K562 (cell line): Measurements from ENCODE around the gene CEP78.

Source experiments
- BCL6 ChIP-seq: fragments of 250-450 bp; sonication (Bioruptor Pico); IDR thresholded peaks from 2 replicates; pipeline ENCODE4 v1.4.0; 2020
- CTCF ChIP-seq, 3 experiments: IDR thresholded peaks in 2 of 3; conservative IDR thresholded peaks in 1 of 3; 2 replicates each; pipeline ENCODE4 v1.5.1; 2011 to 2012; ENCODE audit warnings: low read length in 3 of 3, mild to moderate bottlenecking in 3 of 3, control low read depth in 2 of 3, improper control_type of control experiment in 1 of 3, inconsistent platforms in 1 of 3, low read depth in 1 of 3, mixed read lengths in 1 of 3, moderate library complexity in 1 of 3; ENCODE audit not compliant: insufficient read depth in 2 of 3
- FOXA1 ChIP-seq: fragments of 450-650 bp; IDR thresholded peaks from 2 replicates; pipeline ENCODE4 v1.6.1; 2016; ENCODE audit warnings: mild to moderate bottlenecking, borderline replicate concordance
- SREBF1 ChIP-seq: fragments of 150-350 bp; IDR thresholded peaks from 2 replicates; pipeline ENCODE4 v1.6.1; 2014; ENCODE audit warnings: antibody characterized with exemption, low read depth, low read length, borderline replicate concordance

DNA sequence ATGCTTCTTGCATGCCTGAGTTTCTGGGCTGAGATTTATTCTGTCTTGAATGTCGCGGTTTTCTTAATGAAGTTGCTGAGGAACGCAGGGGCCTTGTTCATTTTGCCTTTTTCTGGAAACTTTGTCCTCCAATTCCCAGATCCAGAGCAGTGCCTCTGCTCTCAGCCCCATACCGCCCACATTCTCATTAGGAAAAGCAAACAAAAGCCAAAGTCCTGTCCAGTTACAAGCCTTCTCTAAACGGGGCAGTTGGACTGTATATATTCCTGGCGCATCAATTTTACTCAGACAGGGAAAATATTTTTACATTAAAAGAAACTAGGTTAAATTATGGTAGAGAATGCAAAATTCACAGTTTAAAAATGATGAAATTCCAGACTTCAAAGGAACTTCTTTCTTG, 59.9 kb downstream of the CEP78 start:
- TF ChIP-seq SREBF1 (no peak), FOXA1 (no peak), CTCF (IDR thresholded peaks at IDR 0.05 in 2 of 3, conservative IDR thresholded peaks at IDR 0.05 in 1 of 3; ENCODE audit: insufficient read depth in 2 of 3, low read depth in 1 of 3, low read length in 3 of 3) (no peak), BCL6 (CRISPR knock-in tag) (no peak)
